ENCODE measurements around the gene CXXC1. TPM values are rescaled to one million over a fixed set of nuclear protein-coding genes. Genes with fewer than 3 reads are reported as not detected.

The CXXC1 gene
- total RNA-seq, 2 experiments from 2014 or later = 54.4 to 97.4 TPM

- Histone ChIP-seq H3K4me1 (ENCODE audit: insufficient read depth, low read length, poor library complexity, severe bottlenecking) (peaks cover 24% of the 10 kb centered on the region), H3K4me2 (ENCODE audit: low read length) (peak within 1 kb of the TSS; percentile 97), H3K4me3 (ENCODE audit: low read depth, low read length, poor library complexity, severe bottlenecking) (peak within 1 kb of the TSS; percentile 93), H3K79me2 (ENCODE audit: insufficient read depth, low read depth, low read length) (peaks cover 35% of the 10 kb centered on the region; the same call in 1 of the 2 replicates), H3K9me3 (ENCODE audit: low read length) (no peaks in the 10 kb centered on the region), H3K9me2 (ENCODE audit: insufficient read depth, low read length) (no peaks in the 10 kb centered on the region), H3K27ac (ENCODE audit: low read depth, low read length, poor library complexity, severe bottlenecking) (peak within 1 kb of the TSS; percentile 69), H3K36me3 (ENCODE audit: insufficient read depth, low read length) (peaks cover 67% of the 10 kb centered on the region), H4K20me1 (ENCODE audit: insufficient read depth, low read length) (no peaks in the 10 kb centered on the region), H2AFZ (ENCODE audit: low read length) (peak within 1 kb of the TSS; percentile 35; the same call in 1 of the 2 replicates)
- ChIA-PET POLR2A (interaction anchor here (0.7 to 1.6 kb wide), 4 partner anchors 9 to 76 kb away, joined by 3 read pairs; no protein-coding TSS in a partner anchor), CTCF (ENCODE audit: unreplicated experiment) (interaction anchor here (0.6 kb wide), 1 partner anchor 76 kb away, joined by 6 read pairs; no protein-coding TSS in a partner anchor)
- TF ChIP-seq EZH2phosphoT487 (IDR thresholded peaks at IDR 0.05; ENCODE audit: borderline replicate concordance, low read depth, low read length) (no peak), CTCF (conservative IDR thresholded peaks at IDR 0.05; ENCODE audit: low read length) (0 out of 2 replicates have a peak, but pooled peaks have one; percentile 19)
- peak; percentile 93 for DNase-seq (ENCODE audit: low spot score)
- intact Hi-C loops (cut with micrococcal nuclease; ENCODE audit: unreplicated experiment) = loop anchor here (1.0 kb wide), 1 partner anchor 15 kb away; the partner anchor contains the start of gene CFAP53
- no TSS peak for BruUV-seq (replicated peaks)
Observed at GRCh38 chr18:50281295-50281971, 6.1 kb downstream of the CXXC1 start, which contains the start of gene MBD1. TSS of gene MBD1 (minus strand) at chr18:50281523. CDS start at chr18:50279992, 1,531 bp downstream.

- H3K9me2 ChIP-seq (ENCODE audit: insufficient read depth, low read length) = no peaks in the 10 kb centered on the region
- ChIA-PET CTCF (ENCODE audit: unreplicated experiment) (no interaction called here), POLR2A (interaction anchor here (0.7 to 1.1 kb wide), 2 partner anchors 10 to 57 kb away, joined by 3 read pairs; no protein-coding TSS in a partner anchor)
- peaks cover 24% of the 10 kb centered on the region for H3K4me1 ChIP-seq (ENCODE audit: insufficient read depth, low read length, poor library complexity, severe bottlenecking)
- peaks cover 74% of the 10 kb centered on the region for H3K36me3 ChIP-seq (ENCODE audit: insufficient read depth, low read length)
- peak overlapping the region; percentile 93 for H3K4me3 ChIP-seq (ENCODE audit: low read depth, low read length, poor library complexity, severe bottlenecking)
- DNase-seq (ENCODE audit: low spot score) = no peak
- no peaks in the 10 kb centered on the region for H3K9me3 ChIP-seq (ENCODE audit: low read length)
- peak overlapping the region; percentile 97 for H3K4me2 ChIP-seq (ENCODE audit: low read length)
- peak overlapping the region; percentile 35; the same call in 1 of the 2 replicates for H2AFZ ChIP-seq (ENCODE audit: low read length)
- peaks cover 29% of the 10 kb centered on the region; the same call in 1 of the 2 replicates for H3K79me2 ChIP-seq (ENCODE audit: insufficient read depth, low read depth, low read length)
- BruUV-seq (replicated peaks) = no TSS peak
- intact Hi-C loops (cut with micrococcal nuclease; ENCODE audit: unreplicated experiment) = loop anchor here (1.0 kb wide), 1 partner anchor 14 kb away; the partner anchor contains the start of gene CFAP53
- TF ChIP-seq EZH2phosphoT487 (IDR thresholded peaks at IDR 0.05; ENCODE audit: borderline replicate concordance, low read depth, low read length) (no peak), CTCF (conservative IDR thresholded peaks at IDR 0.05; ENCODE audit: low read length) (no peak)
- no peaks in the 10 kb centered on the region for H4K20me1 ChIP-seq (ENCODE audit: insufficient read depth, low read length)
- H3K27ac ChIP-seq (ENCODE audit: low read depth, low read length, poor library complexity, severe bottlenecking) = peak overlapping the region; percentile 69
Observed at GRCh38 chr18:50280707-50281294, 6.7 kb downstream of the CXXC1 start.

All from OCI-LY7 (cell line).